Activated CD8-positive, alpha-beta memory T cell treated with anti-CD3 and anti-CD28 coated beads for 4 hours (primary cell): ENCODE data around the gene SCRN2.

Source experiments
- DNase-seq, 2 donors: peaks; one replicate each; pipeline ENCODE4 v3.0.0-alpha.2; 2020; ENCODE audit warnings: low read depth in 2 of 2

Gene SCRN2

DNA sequence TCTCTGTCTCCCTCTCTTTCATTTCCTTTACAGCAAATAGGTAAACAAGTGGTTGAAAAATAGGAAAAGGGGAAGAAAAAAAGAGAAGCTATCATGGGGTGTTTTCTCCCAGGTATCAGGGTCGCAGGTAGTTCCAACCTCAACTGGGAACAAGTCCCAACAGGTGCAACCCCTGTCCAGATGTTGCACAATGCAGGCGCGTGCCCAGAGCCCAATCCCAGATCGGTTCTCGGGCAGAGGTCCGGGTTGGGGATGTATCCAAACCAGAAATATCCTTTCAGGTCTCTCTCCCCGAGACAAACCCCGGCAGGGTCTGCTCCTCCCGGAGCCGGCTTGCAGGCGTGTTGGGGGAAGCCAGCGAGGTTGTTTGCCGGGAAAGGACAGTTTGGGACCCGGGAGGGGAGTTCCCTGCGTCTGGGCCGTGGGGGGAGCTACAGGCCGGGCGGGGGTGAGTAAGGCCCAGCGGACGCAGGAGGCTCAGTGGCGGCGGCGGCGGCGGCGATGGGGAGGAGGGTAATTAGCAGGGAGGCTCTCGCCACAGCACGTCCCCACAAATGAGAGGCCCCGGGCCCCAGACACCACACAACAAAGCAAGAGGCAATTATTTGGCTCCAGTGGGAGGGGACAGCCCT, 31.1 kb upstream of the SCRN2 start:
- DNase-seq = no peak

DNA sequence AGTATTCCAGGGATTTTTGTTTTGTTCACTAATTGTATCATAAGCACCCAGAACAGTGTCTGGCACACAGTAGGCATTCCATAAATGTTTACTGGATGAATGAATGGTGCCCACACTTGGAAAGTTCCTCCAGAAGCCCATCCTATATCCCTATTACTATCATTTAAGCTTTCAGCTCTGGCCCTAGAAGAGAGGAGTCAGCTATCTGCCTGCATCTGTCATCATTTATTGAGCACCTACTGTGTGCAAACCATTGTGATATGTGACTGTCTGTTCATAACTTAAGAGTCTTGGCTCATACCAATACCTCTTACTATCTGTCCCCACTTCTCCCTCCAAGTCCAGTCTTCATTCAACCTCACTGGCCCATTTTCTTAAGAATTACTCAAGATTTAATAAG, 30.0 kb upstream of the SCRN2 start:
- DNase-seq = no peak

DNA sequence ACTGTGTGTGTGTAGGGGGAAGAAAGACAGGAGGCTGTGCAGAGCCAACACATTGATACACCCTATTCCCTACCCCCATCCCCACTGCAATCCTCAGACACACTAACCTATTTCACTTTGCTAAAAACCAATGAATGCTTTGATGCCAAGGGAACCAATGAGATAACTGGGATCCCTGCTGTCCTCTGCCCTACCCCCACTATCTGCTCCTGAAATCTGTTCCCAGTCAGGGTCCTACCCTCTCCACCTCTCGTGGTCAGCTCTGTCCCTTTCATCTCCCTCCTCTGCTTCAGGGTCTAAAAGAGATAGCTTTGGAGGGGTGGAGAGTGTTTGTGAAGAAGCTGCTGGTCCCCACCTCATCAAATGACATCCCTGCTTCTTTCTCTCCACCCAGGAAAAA, 29.0 kb upstream of the SCRN2 start:
- DNase-seq = no peak

DNA sequence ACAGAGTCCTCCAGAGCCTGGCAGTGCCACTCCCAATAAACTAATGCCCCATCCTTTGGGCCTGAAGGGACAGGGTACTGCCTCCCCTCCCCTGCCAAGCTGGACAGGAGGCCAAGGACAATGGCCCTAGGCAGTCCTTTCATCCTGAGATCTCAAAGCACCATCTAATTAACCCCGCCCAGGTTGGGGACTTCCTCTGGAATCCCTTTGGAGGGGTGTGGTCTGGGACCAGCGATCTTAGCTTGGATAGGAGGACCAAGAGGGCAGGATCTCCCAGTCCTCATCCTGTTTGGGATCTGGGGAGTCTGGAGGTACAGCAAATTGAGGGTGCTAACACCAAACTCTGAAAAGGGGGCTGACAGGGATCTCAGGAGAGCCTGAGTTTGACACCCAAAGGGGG, 28.0 kb upstream of the SCRN2 start:
- DNase-seq = no peak

DNA sequence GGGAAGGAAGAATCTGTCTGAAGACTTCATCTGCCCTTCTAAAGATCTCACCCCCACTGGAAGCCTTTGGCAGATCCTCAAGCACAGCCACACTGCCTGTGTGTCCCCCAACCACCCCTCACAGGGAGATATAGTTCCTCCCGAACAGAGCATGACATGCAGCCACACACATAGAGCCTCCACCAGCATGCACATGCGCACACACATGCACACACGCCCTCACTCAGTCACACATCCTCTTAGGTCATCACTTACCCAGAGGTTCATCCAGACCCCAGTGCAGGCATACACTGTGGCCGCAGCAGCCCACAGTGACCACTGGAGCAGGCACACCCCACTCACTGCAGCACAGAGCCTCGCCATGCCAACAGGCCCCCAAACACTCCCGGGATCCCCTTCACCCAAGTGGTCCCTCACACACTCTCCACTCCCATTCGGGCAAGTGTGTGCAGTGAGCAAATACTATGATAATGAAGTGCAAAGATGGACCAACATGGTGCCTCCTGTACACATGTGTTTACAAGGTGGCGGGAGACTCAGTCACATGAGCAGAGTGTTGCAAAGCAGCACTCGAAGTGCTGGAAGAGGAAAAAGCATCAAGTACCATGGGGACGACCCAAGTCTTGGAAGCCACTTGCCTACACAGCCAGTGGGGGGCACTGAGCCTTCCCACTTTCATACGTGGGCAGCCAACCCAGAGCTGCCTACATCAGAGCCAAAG, 26.9 kb upstream of the SCRN2 start:
- no peak for DNase-seq

DNA sequence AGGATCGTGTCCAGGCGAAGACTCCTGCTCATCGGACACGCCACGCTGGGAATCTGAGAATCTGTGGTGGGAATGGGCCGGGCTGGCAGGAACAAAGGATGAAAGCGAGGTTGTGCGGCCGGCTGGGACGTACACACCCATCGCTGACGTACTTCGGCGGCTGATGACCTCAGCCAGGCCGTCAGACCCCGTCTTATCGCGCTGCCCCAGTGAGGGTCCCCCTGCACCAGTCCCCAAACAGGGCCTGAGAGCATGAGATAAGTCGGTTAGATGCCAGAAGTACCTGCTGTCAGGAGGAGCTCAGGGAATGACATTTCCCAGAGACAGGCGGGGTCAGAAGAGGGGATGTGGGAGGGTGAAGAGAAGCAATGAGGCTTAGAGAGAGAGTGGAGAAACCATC, 25.9 kb upstream of the SCRN2 start:
- no peak for DNase-seq

DNA sequence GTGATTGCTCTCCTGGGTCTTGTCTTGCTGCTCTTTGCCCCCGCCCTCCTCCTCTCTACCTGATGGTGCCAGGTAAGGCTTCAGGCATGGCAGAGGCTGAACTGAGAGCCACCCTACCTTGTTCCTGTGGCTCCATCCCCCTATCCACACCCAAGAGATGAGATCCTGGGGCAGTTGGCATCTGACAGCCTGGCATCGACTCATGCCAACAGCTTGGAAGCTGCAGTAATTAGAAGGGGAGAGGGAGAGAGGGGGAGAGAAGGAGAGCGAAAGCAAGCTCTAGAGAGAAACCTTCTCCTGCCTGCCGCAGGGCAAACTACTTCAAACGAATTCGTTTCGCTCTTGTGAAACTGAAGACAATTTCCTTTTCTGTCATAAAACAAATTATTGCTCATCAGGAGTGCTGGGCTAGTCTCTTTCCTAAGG, 23.7 kb upstream of the SCRN2 start:
- DNase-seq = no peak

DNA sequence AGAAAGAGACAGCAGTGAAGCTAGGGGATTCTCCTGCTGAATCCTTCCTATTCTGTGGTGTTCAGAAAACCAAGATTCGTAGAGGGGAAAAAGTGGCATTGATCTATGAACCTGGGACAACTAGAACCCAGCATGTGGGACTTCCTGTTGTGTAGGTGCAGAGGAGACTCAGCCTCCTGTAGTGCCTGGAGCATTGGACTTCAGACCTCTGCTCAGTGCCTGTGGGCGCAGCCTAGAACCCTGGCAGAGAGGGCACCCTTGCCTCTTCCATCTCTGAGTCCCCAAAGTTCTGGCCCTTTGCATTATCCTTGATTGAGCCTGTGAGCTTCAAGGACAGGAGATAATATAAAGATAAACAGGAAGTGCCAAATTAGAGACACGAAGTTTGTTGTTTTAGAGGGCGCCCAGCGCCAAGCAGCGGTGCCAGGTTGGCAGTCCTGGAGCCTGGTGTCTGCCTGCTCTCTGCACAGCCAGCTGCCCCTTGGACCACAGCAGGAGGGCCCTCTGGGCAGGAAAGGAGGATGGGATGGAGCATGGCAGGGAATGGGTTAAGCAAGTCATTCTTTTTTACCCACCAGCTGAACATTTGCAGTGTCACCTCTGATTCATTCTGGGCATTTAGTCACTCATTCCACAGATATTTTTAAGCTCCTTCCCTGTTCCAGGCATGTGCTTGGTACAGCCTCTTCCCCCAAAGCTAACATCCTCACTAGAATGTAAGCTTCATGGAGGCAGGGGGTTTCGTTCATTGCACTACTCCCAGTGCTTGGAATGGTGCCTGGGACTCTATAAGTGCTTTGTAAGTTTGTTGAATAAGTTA, 21.8 kb upstream of the SCRN2 start:
- DNase-seq = no peak

DNA sequence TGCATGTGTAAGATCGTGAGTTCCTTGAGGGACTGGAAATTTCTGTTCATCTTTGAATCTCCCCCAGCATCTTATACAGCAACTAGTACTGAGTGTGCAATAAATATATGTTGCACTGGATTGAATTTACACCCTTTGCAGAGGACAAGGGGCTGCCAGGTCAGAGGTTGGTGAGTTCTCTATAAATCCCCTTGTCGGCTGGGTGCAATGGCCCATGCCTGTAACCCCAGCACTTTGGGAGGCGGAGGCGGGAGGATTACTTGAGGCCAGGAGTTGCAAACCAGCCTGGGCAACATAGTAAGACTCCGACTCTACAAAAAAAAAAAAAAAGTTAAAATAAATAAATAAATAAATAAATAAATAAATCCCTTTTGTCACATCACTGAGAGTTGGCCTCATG, 19.3 kb upstream of the SCRN2 start:
- no peak for DNase-seq

DNA sequence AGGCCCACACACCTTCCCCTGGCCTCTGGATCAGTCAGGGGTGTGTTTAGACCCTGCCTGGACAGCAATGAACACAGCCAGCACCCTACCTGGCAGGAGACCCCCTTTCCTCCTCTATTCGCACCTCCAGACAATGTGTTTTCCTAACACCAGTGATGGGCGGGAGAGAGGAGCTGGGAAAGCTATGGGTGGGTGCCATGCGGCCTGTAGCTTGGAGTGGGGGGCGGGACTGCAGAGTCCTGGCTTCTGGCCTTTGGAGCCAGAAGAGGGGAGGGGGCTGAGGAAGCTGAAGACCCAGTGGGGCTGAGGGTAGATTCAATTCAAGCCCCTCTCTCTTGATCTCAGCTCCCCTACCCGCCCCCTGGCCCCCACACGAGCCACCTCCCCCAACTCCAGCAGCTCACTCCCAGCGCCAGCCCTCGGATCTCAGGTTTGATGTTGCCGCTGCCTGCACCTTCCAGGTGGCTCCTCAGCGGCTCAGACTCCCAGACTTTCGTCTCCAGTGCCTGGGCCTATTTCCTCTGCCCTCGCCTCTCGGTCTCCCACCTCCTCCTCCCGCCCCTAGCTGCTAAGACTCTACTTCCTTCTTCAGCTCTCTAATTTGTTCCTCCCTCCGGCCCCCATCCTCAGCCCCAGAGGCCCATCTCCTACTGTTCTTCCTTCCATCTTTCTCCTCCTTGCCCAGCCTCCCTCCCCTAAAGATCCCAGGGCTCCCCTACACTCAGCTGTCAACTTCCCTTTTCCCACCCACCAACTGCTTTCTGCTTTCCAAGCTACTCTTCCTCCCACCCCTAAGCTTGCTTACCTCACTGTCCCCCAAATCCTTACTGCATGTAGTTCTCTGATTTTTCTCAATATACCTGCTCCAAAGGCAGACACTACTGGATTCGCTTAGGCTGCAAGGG, 16.7 kb upstream of the SCRN2 start:
- DNase-seq = no peak

DNA sequence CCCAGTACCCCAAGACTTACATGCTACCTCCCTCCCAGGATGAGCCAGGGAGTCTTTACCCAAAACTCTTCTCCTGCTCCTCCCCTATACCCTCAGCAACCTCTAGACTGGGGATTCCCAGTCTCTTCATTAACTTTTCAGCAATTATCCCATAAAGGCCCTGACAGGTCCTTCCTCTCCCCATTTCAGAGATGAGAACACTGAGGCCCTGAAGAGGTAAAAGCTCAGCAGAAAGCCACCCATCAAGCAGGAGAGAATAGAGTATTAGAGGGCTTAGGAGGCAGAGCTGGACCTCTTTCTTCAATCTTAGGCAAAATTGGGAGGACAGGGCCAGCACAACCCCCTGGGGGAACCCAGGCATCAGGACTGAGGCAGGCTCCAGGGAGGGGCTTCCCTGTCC, 15.8 kb upstream of the SCRN2 start:
- DNase-seq = no peak

DNA sequence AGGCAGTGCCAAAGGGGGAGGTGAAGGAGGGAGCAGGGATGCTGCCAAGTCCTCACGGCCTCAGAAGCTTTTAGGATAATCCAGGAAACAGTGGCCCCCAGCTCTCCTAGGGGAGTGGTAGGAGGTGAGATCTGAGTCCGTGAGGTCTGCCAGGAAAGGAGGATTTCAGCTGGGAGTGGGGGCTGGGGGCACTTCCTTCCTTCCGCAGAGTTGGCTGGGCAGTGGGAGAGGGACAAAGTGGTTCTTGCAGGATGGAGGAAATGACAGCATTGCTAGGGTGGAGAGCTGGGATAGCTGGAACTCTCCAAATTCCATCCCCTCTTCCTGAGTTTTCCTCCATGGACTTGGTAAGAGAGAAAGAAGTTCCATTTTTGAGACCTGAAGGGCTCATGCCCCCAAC, 14.7 kb upstream of the SCRN2 start:
- no peak for DNase-seq

DNA sequence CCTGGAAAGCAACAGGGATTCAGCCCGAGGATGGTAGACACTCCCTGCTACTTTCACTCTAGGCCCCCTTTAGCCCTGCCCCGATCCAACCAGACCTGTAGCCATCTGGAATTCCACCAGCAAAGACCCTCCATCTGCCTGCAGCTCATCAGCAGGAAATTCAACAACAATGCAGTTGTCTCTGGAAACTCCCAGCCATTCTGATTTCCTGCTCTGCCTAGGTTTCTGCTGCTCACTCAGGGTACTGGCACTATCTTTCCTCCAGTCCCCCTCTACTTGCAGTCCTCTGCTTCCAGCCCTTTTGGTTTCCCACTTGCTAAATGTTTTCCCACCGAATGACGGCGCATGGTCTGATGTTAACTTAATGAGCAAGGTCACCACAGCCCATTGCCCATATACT, 12.5 kb upstream of the SCRN2 start:
- no peak for DNase-seq

DNA sequence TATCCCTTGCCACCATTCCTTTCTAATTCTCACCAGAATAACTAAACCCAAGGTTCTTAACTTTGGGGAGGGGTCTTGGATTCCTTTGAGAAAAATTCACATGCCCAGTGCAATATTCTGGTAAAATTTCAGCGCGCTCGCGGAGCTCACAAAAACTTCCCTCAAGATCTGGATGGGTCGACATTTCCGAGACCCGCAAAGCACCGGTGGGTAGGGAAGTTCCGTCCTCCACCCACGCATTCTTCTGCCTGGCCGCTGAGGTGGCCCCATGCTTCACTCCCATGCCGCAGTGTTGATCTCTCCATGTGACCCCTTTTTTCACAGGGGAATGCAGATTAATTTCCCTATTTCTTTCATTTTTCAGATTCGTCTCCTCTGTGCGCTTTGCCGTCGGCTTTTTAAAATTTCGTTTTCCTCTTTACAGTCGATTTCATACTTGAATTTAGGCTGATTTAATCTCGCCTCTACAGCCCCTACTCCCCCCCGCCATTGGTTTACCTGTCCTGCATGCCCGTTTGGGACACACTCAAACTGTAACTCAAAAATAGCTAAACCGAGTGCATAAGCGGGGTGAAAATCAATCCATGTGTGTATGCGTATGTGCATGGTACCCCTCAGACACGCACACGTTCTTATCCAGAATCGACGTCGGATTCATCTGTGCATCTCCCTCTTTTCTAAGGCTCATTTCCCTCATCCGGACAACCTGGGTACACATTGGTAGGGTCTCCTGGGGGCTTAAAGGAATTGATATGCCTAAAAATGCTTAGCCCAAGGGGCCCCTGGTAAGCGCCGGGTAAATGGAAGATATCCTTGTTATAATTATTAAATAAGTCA, 11.3 kb upstream of the SCRN2 start:
- DNase-seq = no peak

DNA sequence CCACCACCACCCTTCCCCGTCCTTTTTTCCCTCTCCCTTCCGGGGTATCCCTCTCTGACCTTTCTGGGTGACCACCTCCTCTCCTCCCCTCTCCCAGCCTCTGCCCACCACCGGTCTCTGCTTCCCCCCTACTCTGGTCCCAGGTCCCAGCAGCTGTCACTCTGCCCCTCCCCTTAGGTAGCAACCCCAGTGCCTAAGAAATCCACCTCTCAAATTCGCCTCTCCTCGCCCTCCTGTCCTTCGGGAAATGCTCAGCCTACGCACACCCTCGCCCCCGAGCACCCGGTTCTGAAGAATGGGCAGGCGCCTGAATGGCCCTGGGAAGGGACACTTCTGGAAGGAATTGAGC, 10.7 kb upstream of the SCRN2 start:
- no peak for DNase-seq

DNA sequence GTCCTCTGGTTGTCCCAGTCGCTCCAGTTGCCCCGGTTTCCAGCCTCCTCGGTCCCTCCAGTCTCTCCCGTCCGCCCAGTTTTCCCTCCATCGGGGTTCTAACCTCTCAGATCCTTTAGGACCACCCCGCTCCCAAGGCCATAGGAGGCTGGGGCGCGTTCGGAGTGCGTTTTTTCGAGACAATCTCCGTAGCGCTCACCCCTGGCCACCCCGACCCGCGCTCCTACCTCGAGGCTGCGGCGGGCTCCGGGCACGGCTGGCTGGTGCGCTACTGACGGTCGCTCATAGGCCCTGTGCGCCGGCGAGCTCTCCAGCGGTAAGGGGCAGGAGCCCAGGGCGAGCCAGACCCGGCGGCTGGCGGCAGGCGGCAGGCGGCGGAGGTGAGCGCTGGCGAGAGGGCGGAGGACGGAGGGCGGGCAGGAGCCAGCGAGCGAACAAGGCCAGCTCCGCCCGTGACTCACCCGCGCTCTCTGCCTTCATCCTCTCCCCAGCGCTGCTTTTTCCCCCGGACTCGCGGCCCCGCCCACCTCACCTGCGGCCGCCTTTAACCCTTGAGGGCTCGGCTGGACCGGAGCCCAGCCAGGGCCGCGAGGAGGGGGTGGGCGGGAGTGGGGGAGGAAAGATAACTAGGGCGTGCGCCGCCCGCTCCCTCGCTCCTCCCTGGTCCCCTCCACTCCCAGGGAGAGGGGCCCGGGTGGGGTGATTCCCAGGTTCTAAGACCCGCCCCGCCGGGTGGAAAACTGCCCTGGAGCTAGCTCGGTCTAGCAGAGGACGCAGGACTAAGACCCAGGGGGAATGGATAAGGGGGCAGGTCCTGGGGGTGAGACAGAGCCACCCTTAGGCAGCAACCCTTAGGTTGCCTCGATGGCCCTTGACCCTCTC, 9.9 kb upstream of the SCRN2 start, which contains the start of gene SP6:
TSS of gene SP6 (minus strand) at position 472 of the 882 bp plus-strand sequence. CDS start 2,734 bp downstream, outside the sequence.
- DNase-seq = peak; percentile 43 to 49

DNA sequence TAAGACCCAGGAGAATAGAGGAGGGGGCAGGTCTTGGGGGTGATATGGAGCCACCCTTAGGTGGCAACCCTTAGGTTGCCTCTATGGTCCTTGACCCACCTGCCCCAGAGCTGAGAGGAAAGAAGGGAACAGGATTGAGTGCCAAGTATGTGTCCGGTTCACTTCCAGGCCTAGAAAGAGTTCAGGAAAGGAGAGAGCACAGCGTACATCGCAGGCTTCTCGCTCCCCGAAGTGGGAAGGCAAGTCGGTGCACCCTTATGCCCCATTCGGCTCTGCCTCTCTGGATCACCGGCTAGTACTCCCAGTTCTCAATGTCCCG, 9.3 kb upstream of the SCRN2 start:
- no peak for DNase-seq

DNA sequence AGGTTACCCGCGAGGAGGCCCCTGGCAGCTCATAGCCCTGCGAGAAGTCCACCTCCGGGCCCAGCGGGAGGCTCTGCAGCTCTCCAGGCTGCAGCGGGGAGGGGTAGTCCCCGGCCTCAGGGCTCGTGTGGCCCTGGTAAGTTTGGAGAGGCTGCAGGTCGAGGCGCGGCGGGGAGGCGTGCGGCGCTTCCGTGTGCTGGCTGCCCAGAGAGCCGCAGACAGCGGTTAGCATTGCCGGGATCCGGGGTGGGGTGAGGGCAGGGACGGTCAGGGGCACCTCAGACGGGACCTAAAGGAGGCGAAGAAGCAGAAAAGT, 7.1 kb upstream of the SCRN2 start:
- no peak for DNase-seq

DNA sequence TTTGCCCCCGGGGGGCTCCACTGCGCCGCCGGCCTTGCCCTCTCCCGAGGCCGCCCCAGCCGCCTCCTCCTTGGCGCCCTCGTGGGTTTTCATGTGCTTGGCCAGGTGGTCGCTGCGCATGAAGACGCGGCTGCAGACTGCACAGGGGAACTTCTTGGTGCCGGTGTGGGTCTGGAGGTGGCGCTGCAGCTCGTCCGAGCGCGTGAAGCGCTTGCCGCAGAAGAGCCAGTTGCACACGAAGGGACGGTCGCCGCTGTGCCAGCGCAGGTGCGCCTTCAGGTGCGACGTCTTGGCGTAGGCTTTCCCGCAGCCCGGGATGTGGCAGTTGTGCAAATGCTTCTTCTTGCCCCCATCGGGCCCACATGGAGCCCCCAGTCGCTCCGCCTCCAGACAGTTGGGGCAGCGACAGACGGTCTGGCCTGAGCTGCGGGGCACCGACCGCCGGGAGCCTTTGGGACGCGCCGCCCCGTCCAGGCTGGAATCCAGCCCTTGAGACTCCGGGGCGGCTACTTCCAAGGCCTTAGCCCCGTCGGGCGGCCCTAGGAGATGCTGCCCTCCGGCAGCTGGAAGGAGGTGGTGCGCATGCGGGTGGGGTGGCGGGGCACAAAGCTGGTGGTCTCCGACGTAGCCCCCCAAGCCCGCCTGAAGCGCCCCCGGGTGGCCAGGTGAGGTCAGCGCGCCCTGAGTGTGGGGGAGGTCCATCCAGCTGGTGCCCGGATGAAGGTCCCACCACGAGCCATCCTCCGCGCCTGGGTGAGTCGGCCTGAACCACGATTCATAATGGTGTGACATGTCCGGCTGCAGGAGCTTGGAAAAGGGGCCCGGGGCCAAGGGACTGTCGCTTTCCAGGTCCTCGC, 6.5 kb upstream of the SCRN2 start:
- DNase-seq = no peak
